HG02678 (cell line): Measurements from ENCODE around the gene TNIP3.
"Not testable (repeated sequence)": the region's sequence is repeated elsewhere in the genome, so short reads cannot be mapped to it uniquely, and the experiment has no call there.

Experiments
- ATAC-seq: cut with Tn5 transposase; IDR thresholded peaks from one replicate; pipeline ENCODE4 v1.9.1; 2021; ENCODE audit warnings: mild to moderate bottlenecking, moderate library complexity; ENCODE audit not compliant: unreplicated experiment

Gene TNIP3

GRCh38 chr4:121180558-121180957 is 16.4 kb upstream of the TNIP3 start:
- ATAC-seq, result no peak

- ATAC-seq, result no peak
These were observed 13.4 kb upstream of the TNIP3 start for GRCh38 chr4:121177246-121178137.

DNA sequence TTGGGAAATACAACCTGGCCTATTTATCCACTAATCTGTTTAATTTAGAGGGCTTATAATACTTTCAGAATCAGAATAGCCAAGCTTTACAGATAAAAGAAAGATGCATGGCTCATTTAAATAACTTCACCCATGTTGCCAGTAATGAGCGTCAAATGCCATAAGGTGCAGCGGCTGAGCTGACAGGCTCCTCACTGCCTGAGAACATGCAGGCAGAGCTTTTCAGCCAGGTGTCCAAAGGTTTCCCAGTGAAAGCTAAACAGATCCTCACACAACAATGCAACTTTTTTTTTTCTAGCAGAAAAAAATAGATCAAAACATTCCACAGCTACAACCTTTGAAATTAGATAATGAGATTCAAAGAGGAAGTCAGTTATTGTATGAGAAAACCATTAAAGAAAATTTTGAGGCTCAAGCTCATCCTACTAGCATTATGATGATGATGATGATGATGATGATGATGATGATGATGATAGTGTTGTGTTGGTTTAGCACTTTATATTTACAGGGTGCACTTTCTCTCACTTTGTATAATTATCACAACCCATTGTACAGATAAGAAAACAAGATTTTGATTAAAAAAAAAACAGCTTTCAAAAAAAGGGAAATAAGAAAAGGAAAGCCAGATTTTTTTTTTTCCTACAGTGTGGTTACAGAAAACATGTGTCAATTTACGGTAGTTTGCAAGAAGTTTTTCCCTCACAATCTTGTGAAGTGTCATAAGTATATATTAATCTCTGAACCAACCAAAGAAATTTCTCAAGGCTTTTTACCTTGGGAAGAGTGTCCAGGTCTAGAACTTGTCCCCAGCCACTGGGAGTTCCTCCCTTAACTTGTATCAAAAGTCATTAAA is 12.2 kb upstream of the TNIP3 start:
- no peak for ATAC-seq

- not testable (repeated sequence) for ATAC-seq
These were observed 7.4 kb upstream of the TNIP3 start for GRCh38 chr4:121171477-121171876.

DNA sequence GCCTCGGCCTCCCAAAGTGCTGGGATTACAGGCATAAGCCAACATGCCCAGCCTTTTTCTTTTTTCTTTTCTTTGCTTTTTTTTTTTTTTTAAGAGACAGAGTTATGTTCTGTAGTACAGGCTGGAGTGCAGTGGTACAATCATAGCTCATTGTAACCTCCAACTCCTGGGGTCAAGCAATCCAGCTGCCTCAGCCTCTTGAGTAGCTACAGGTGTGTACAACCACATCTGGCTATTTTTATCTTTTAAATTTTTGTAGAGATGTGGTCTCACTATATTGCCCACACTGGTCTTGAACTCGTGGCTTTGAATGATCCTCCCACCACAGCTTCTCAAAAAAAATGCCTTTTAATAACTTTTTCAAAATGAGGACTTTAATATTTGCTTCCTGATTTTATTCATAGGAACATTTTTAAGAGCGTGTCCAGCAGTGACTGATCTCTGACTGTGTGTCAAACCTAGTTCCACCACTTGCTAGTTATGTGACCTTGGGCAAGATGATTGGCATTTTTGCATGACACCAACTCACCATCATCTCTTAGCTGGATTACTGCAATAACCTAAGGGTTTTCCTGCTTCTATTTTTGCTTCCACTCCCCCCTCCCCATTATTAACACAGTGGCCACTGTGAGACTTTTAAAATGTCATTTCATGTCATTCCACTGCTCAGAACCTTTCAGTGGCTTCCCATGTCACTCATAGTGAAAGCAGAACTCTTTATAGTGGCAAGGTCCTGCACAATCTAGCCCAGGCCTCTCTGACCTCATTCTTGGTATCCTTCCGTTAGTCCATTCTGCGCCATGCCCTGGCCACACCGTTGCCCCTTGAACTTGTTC is 4.5 kb upstream of the TNIP3 start:
- peak; percentile 87 for ATAC-seq

DNA sequence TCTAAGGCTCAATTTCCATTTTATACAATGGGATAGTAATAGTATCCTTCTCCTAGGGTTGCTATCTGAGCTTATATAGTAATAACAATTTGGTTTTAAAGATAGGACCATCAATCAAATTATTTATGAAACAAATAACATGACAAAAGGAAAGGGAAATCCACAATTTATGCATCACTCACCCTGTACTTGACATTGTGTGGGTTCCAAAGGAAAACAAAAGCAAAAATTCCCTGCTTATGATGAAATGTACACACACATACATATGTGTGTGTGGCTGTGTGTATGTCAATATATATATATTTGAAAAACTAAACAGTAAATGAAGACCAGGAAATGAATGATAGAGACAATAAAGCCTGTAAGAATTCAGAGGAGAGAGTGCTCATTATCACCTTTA is 2.9 kb upstream of the TNIP3 start:
- no peak for ATAC-seq

DNA sequence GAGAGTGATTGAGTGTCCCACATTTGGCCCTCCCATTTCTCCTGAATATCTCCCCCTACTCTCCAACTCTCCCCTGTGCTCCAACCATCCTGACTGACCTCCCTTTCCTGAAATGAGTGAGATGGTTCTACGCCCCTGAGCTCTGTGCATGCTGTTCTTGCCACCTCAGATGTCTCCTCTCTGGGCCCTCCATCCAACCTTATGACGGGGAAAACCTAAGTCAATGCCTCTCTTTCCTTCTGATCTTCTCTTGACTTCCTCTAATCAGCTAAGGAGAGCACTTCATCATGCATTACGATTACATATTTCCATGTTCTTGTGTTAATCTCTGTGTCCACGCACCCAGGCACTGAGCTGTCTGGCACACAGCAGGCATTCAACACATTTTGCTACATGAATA is 1.1 kb upstream of the TNIP3 start:
- ATAC-seq, result no peak

DNA sequence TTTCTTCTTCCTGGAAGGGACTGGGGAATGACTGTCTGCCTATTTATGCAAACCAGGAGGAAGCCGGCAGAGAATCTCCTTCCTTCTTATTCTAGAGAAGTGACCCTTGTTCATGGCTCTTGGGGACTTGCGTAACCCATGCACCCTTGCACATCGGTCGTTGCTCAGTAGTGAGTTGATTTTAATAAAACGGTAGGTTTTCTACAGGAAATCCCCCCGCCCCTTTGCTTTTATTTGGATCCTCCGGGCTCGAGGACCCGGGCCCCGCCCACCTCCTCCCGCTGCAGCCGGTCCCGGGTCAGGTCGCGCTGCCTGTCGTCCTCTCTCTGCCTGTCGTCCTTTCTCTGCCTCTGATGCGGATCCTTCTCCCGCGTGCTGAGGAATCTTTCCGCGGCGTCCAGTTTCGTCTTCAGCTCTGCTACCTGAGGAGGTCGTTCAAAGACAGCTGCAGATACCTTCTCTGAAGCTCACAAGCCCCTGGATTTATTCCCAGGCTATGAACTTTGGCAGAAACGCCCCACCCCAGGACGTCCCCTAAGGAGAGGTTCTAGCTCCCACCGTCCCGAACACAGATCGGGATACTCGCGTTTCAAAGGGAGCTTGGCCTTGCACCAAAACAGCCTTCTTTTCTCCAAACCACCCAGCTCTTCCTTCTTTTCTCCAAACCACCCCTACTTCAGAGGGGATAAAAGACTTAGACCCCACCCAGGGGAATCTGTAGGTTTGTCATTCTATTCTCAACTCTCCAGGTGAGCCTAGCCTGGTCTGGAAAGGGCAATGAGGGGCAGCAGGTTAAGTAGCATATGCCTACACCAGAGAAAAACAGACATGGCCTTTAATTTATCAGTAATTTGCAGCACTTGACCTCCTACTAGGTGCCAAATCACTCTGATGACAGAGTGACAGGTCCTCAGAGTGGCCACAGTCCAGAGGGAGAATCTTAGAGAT is 7.0 kb downstream of the TNIP3 start:
- no peak for ATAC-seq

- ATAC-seq, result no peak
These were observed 8.2 kb downstream of the TNIP3 start for GRCh38 chr4:121155893-121156292.

- peak; percentile 38 for ATAC-seq
These were observed 10.0 kb downstream of the TNIP3 start for GRCh38 chr4:121154103-121154515.

DNA sequence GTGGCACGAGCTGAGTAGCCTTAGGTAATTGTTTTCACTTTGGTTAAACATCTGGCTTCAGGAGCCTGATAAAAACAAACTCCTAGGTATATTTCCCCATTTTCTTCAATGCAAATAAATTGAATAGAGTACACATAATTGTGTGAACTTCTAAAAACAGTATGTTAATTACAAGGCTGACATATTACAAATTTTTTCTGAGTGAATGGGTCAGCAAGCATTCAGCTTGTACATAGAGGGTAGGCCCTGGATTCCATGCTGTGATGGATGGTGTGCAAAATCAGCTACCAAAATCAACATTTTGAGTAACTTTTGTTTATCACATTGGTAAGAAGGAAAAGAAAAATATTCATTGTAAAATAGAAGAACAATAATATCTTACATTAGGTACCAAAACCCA is 12.2 kb downstream of the TNIP3 start:
- ATAC-seq, result no peak

DNA sequence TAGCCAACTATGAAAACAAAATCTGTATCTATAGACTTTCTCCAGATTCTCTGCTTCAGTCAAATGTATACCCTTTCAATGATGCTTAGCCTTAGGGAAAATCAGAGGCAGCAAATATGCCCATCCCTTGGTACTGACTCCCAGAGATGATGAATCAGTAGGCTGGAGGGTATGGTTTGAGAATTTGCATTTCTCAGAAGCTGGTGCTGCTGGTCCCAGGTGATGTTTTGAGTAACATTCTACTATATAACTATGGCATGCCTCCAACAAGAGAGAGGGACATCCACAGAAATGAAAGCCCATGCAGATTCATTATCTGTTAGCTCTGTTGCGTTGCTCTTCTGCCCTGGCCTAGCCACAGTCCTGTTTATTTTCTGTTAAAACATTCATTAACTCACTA is 13.6 kb downstream of the TNIP3 start:
- ATAC-seq, result no peak

DNA sequence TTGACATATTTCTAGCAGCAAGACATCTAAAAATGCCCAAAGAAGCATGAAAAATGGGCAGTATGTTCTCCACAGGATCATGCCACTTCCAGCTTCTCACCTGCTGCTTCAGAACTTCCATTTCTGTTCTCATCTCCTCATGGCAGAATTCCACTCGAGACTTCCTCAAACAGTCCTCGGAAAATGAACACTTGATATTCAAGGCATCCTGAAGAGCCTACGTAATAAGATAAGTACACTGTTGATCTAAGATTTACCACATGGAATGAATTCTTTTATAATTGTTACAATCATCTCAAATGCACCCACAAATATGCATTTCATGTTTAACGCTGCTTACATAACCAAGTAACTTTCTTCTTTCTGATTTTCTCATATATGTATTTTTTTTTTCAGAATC is 14.1 kb downstream of the TNIP3 start:
- ATAC-seq, result no peak

- ATAC-seq, result no peak
These were observed 15.5 kb downstream of the TNIP3 start for GRCh38 chr4:121148621-121149020.

- no peak for ATAC-seq
These were observed 16.1 kb downstream of the TNIP3 start for GRCh38 chr4:121148000-121148399.

- ATAC-seq, result no peak
These were observed 17.6 kb downstream of the TNIP3 start for GRCh38 chr4:121146530-121146929.

- ATAC-seq, result no peak
These were observed 18.7 kb downstream of the TNIP3 start for GRCh38 chr4:121145430-121145829.

DNA sequence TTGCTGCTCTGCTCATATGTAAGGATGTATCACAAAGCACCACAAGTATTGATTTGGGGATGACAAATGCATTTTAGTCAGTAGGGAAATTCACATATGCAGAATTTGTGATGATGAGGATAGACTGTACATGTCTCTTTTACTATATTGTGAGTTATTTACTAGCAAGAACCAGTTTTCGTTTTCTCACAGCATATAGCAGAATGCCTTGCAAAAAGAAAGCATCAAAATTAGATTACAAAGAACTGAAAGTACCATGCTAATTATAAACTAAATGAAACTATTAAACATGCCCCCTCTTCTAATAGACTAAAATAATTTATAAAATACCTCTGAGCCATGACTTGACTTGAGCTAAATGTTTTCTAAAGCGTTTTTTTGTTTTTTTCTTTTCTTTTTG is 20.1 kb downstream of the TNIP3 start:
- no peak for ATAC-seq

DNA sequence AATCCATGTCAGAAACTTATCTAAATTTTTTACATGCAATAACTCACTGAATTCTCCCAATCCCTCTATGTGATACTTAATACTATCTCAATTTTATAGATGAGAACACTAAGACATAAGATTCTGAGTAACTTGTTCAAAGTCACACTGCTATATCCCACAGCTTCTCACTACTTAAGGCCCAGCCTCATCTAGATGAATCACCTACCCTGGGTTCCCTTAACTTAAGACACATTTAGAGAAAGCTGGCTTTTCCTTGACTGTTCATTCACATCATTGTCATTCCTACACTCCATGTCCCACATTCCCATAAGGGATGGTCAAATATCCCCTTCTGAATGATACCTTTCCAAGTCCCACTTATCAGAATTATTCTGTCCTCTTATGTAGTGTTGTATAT is 21.0 kb downstream of the TNIP3 start:
- ATAC-seq, result no peak
